Stimulated activated naive CD8-positive, alpha-beta T cell treated with anti-CD3 and anti-CD28 coated beads, Interleukin-15, Interleukin-2, amounts not matched to agents 100 ng/mL and 50 ng/mL, for 24 hours (primary cell): ENCODE results near the gene EFHC1.

Source experiments
- H3K27ac Mint-ChIP-seq: one replicate; pipeline ENCODE4 v1.8.0; 2021; ENCODE audit warnings: mild to moderate bottlenecking, mixed read lengths
- H3K27me3 Mint-ChIP-seq: one replicate; pipeline ENCODE4 v1.8.0; 2021; ENCODE audit warnings: mixed read lengths
- H3K36me3 Mint-ChIP-seq: one replicate; pipeline ENCODE4 v1.8.0; 2021; ENCODE audit warnings: low read depth, mixed read lengths
- H3K4me1 Mint-ChIP-seq: one replicate; pipeline ENCODE4 v1.8.0; 2021; ENCODE audit warnings: low read depth, mixed read lengths
- H3K4me3 Mint-ChIP-seq: one replicate; pipeline ENCODE4 v1.8.0; 2021; ENCODE audit warnings: mild to moderate bottlenecking, mixed read lengths
- H3K9me3 Mint-ChIP-seq: one replicate; pipeline ENCODE4 v1.8.0; 2021; ENCODE audit warnings: mixed read lengths

EFHC1 gene

DNA sequence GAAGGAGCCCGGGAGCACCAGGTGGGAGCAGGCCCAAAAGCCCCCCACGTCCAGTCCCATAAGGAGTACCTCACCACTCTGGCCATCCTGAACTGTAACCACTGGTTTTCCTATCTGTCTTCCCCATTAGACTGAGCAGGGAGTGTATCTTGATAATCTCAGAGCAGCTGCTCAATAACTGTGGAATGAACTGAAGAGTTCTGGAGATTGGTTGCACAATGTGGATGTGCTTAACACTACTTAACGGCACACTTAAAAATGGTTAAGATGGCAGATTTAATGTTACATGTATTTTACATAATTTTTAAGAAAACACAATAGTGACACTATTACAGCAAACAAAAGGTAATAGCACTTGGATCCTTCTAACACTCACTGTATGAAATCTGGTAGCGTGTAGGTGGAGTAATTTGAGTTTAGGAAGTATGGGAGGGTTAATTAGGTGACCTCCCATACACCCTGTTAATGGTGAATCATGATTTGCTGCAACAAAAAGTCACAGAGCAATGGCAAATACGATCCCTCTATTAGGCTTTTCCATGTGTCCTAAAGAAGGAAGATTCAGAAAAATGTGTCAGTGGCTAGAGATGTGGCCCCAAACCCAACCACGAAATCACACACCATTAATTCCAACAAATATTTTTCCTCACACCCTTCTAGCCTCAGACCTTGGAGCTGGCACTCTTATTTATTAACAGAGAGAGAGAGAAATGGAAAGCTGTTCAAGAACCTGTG, 138.3 kb downstream of the EFHC1 start:
- Mint-ChIP-seq H3K4me3 (no peak overlapping the region), H3K4me1 (no peaks in the 10 kb centered on the region), H3K27ac (no peak overlapping the region), H3K36me3 (no peaks in the 10 kb centered on the region), H3K9me3 (no peaks in the 10 kb centered on the region), H3K27me3 (no peaks in the 10 kb centered on the region)

DNA sequence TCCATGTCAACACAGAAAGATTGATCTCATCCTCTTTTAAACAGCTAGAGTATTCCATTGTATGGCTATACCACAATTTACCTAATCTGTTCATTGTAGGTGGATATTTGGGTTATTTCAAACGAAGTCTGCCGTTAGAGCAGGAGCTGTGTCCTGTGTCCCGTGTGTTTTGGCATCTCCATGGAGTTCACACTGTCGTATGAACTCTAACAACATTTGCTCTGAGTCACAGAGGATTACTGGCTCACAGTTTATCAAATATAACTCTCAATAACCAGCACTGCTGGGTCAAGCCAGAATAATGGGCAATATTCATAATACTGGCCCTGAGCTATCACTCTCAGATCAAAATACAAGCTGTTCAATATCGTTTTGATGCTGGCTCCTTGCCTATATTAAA, 140.3 kb downstream of the EFHC1 start:
- Mint-ChIP-seq H3K27ac (no peak overlapping the region), H3K4me3 (no peak overlapping the region), H3K27me3 (no peaks in the 10 kb centered on the region), H3K4me1 (no peaks in the 10 kb centered on the region), H3K36me3 (no peaks in the 10 kb centered on the region), H3K9me3 (no peaks in the 10 kb centered on the region)

DNA sequence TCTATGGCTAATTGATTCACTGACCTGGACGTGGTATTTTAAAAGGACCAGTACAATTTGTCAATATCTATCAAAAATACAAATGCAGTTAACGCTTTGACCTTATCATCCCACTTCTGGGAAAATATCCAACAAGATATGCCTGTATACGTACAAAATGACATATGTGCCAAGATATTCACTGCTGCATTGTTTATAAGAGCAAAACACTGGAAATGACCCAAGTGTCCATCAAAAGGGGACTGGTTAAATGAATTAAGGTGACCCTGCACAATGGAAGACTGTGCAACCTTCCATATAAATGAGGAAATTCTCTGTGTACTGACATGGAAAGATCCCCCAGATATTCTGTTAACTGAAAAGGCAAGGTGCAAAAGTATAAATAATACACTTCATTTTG, 142.8 kb downstream of the EFHC1 start:
- Mint-ChIP-seq H3K27me3 (no peaks in the 10 kb centered on the region), H3K9me3 (no peaks in the 10 kb centered on the region), H3K27ac (no peak overlapping the region), H3K36me3 (no peaks in the 10 kb centered on the region), H3K4me3 (no peak overlapping the region), H3K4me1 (peaks cover 11% of the 10 kb centered on the region)

DNA sequence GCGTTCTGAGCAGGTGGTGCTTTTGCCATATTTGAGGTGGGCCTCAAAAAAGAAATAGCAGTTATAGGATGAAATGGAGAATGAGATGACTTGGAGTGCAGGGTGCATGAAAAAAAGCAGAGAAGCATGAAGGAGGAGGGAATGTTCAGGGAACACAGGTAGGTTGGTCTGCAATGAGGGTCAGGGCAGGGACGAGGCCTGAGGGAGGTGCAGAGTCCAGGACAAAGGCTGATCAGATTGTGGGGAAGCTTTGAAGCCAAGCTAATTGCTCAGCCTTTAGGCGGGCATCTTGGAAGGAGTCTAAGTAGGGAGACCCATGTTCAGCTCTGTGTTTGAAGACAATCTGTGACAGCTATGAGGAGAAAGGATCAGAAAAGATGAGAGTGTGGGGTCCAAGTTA, 144.7 kb downstream of the EFHC1 start:
- H3K4me3 Mint-ChIP-seq: no peak overlapping the region
- H3K27ac Mint-ChIP-seq: no peak overlapping the region
- H3K9me3 Mint-ChIP-seq: no peaks in the 10 kb centered on the region
- H3K36me3 Mint-ChIP-seq: no peaks in the 10 kb centered on the region
- peaks cover 15% of the 10 kb centered on the region for H3K4me1 Mint-ChIP-seq
- no peaks in the 10 kb centered on the region for H3K27me3 Mint-ChIP-seq

DNA sequence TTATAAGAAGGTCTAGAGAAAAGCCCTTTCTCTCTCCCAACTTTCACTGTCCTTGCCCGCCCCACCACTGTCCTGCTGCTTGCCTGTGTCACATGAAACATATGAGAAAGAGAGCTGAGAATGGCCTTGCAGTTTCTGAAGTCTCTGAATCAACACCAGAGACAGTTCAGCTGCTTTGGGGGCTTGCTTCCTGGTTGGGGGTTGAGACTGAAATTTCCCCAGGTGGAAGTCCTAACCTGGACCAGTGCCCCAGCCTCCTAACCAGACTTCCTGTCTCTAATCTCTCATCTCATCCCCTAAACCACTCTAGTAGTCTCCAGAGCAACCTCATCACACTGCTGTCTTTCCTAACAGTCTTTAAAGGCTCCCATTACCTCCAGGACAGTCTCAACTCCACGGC, 146.1 kb downstream of the EFHC1 start:
- no peak overlapping the region for H3K27ac Mint-ChIP-seq
- H3K4me3 Mint-ChIP-seq: no peak overlapping the region
- H3K27me3 Mint-ChIP-seq: no peaks in the 10 kb centered on the region
- peaks cover 15% of the 10 kb centered on the region for H3K4me1 Mint-ChIP-seq
- no peaks in the 10 kb centered on the region for H3K9me3 Mint-ChIP-seq
- H3K36me3 Mint-ChIP-seq: no peaks in the 10 kb centered on the region

DNA sequence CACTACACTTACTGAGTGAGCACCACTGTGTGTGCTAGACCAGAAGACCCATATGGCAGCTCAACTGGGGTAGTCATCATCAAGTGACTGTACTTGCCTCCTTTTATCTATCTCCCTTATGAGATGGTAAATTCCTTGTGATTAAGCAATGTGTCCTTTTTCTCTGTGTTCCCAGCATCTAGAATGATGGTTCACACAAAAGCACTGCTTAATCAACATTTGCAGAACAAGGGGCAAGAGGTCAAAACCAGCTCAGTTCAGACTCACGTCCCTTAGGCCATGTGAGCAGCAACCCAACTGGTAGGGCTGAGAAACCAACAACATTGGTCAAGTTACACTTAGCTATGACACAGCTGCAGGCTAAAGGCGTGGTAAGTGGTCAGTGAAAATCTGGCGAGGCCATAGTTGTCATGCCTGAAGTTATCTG, 146.7 kb downstream of the EFHC1 start:
- Mint-ChIP-seq H3K27me3 (no peaks in the 10 kb centered on the region), H3K4me1 (peaks cover 15% of the 10 kb centered on the region), H3K27ac (no peak overlapping the region), H3K4me3 (no peak overlapping the region), H3K36me3 (no peaks in the 10 kb centered on the region), H3K9me3 (no peaks in the 10 kb centered on the region)

DNA sequence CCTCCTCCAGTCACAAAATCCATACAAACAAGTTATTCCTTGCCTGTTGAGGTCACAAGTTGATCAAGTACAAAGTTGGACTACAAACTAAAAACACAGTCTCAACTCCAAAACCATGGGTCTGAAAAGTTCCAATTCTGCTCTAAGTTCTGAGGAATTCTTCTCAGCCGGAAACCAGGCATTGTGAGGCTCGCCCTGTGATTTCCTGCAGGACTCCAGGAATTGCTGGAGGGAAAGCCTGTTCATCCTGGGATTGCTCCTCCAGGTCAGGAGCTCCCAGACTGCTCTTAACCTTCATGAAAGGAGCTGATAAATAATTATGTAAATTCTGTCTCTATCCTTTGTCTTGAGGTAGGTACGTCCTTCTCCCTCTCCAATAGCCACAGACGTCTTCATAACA, 148.2 kb downstream of the EFHC1 start:
- Mint-ChIP-seq H3K4me1 (peaks cover 24% of the 10 kb centered on the region), H3K4me3 (no peak overlapping the region), H3K27ac (no peak overlapping the region), H3K9me3 (no peaks in the 10 kb centered on the region), H3K36me3 (no peaks in the 10 kb centered on the region), H3K27me3 (no peaks in the 10 kb centered on the region)

DNA sequence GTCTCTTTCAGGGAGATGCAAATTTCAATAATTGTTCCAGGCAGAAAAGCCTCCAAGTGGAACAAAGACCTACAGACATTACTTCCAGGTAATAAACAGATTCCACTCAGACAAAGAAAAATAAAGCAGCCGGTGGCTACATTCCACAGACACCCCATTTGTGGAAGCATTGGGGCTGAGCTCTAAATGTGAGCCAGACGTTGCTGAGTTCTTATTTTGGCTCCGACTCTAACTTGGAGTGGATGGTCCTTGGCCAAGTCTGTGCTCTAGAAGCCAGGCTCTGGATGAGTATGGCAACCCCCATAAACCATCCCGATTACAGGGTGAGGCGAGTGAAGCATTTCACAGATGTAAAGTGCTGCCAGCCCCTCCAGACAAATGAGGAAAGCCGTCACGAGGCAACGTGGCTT, 150.2 kb downstream of the EFHC1 start:
- Mint-ChIP-seq H3K27me3 (no peaks in the 10 kb centered on the region), H3K9me3 (no peaks in the 10 kb centered on the region), H3K27ac (no peak overlapping the region), H3K4me1 (peaks cover 41% of the 10 kb centered on the region), H3K36me3 (no peaks in the 10 kb centered on the region), H3K4me3 (no peak overlapping the region)

DNA sequence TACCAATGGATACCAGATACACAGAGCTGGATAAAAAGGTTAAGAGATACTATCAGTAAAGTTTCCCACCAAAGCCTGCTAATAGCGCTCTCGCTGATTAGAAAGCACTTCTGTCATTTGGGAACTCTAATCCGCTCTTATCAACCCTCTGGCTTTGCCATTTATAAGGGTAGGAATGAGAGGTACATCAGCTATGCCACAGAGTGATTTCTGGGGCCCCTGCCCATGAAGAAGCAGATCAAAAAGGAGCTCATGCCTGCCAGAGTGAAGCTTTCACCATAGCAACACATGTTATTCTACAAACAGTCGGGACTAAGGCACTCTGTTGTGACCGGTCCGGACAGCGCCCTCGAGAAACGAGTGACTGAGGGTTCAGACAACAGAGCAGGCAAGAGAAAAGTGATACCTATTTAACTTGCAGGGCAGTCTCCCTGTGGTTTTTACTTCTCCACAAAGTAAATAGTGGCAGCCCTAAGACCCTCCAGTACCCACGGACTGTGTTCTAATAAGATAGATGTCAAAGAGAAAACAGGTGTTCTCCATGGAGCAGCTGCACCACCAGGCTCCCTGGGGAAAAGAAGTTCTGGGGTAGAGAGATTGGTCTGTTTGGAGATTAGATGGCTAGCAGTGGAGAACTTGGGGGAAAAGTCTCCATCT, 151.1 kb downstream of the EFHC1 start:
- Mint-ChIP-seq H3K27me3 (no peaks in the 10 kb centered on the region), H3K4me3 (no peak overlapping the region), H3K4me1 (peaks cover 49% of the 10 kb centered on the region), H3K36me3 (no peaks in the 10 kb centered on the region), H3K9me3 (no peaks in the 10 kb centered on the region), H3K27ac (no peak overlapping the region)

DNA sequence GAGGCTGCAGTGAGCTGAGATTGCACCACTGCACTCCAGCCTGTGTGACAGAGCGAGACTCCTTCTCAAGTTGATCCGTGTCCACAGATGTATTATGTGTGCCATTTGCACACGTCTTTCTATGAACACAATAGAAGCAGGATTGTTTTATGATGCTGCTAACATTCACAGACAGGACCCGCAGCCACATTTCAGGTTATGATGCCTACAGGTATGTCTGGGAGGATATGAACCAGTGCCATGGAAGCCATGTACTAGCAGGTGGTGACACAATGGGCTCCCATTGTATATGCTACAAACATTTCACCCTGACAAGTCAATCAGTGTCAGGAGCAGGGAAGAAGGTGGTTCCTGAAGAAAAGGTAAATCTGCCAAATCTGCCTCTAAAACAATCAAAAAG, 152.4 kb downstream of the EFHC1 start:
- no peak overlapping the region for H3K27ac Mint-ChIP-seq
- H3K4me3 Mint-ChIP-seq: no peak overlapping the region
- no peaks in the 10 kb centered on the region for H3K9me3 Mint-ChIP-seq
- no peaks in the 10 kb centered on the region for H3K36me3 Mint-ChIP-seq
- H3K27me3 Mint-ChIP-seq: no peaks in the 10 kb centered on the region
- H3K4me1 Mint-ChIP-seq: peaks cover 46% of the 10 kb centered on the region

DNA sequence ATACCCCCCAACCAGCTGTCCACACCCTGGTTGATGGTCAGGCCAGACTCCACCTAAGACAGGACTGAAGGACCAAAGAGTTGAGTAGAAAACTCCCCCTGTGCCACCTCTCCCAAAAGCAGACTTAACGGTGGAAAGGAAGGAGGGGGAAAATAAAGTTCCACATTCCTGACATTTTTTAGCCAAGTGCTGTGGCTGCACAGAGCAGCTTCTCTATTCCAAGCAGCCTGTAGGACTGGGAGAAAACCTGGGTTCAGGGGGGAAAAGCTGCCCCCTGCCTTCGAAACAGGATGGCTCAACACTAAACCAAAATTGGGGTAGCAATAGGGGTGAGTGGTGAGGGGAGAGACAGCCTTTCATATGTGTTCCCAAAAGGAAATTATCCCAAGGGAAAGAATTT, 153.2 kb downstream of the EFHC1 start:
- Mint-ChIP-seq H3K4me1 (peaks cover 50% of the 10 kb centered on the region), H3K4me3 (no peak overlapping the region)

More for the DNA sequence above, 153.2 kb downstream of the EFHC1 start:
- no peaks in the 10 kb centered on the region for H3K36me3 Mint-ChIP-seq
- no peaks in the 10 kb centered on the region for H3K9me3 Mint-ChIP-seq
- no peak overlapping the region for H3K27ac Mint-ChIP-seq
- no peaks in the 10 kb centered on the region for H3K27me3 Mint-ChIP-seq
